PC-3 (cell line): ENCODE data around the gene PLEKHM3. TPM values are rescaled to one million over a fixed set of nuclear protein-coding genes. Genes with fewer than 3 reads are reported as not detected.

Source experiments
- ATAC-seq: fragments of 200-7000 bp; cut with Tn5 transposase; 2 replicates; pipeline ENCODE4 v1.9.1; 2020; ENCODE audit warnings: mild to moderate bottlenecking, moderate library complexity
- BruUV-seq: library from RNA; stranded (reverse); fragments of 400-500 nt; replicated peaks from 2 replicates; lab custom pipeline; 2021; lab: Mats Ljungman, UMichigan
- CTCF ChIA-PET: fragments of 300-600 bp; sonication (Branson Sonifier 250); formaldehyde crosslinking; loops from one replicate; lab custom pipeline; 2022; ENCODE audit warnings: antibody characterized with exemption; lab: Charles Lee
- POLR2A ChIA-PET: fragments of 300-600 bp; sonication (Branson Sonifier 250); formaldehyde crosslinking; loops from one replicate; lab custom pipeline; 2022; ENCODE audit warnings: antibody characterized with exemption; ENCODE audit not compliant: unreplicated experiment; lab: Charles Lee
- DNase-seq: peaks from one replicate; pipeline ENCODE4 v3.0.0-alpha.2; 2015
- H2AFZ ChIP-seq: fragments of 300-600 bp; sonication (generic); 2 replicates; pipeline ENCODE4 v1.6.0; 2016; ENCODE audit warnings: antibody characterized with exemption, low read length
- H3F3A ChIP-seq: fragments of 300-600 bp; sonication (generic); one replicate; pipeline ENCODE4 v1.6.0; 2017; ENCODE audit warnings: antibody characterized with exemption, low read length, control low read depth, mild to moderate bottlenecking; ENCODE audit not compliant: unreplicated experiment
- H3K27ac ChIP-seq: fragments of 300-600 bp; sonication (generic); 2 replicates; pipeline ENCODE4 v1.5.1; 2016; ENCODE audit warnings: mild to moderate bottlenecking, low read length
- H3K27me3 ChIP-seq: fragments of 300-600 bp; sonication (generic); 2 replicates; pipeline ENCODE4 v1.6.1; 2016; ENCODE audit warnings: low read length, mixed read lengths
- H3K36me3 ChIP-seq: fragments of 300-600 bp; sonication (generic); 2 replicates; pipeline ENCODE4 v1.6.1; 2016; ENCODE audit warnings: low read depth, mixed run types, low read length, mixed read lengths
- H3K4me1 ChIP-seq: fragments of 300-600 bp; sonication (generic); 2 replicates; pipeline ENCODE4 v1.5.1; 2016; ENCODE audit warnings: low read length; ENCODE audit not compliant: insufficient read depth
- H3K4me2 ChIP-seq: fragments of 300-600 bp; sonication (generic); 2 replicates; pipeline ENCODE4 v1.6.0; 2016; ENCODE audit warnings: low read length
- H3K4me3 ChIP-seq: fragments of 300-600 bp; sonication (generic); 2 replicates; pipeline ENCODE4 v1.5.1; 2016; ENCODE audit warnings: mild to moderate bottlenecking, low read length, mixed read lengths
- H3K79me2 ChIP-seq: fragments of 300-600 bp; sonication (generic); 2 replicates; pipeline ENCODE4 v1.6.1; 2017; ENCODE audit warnings: low read length, mixed read lengths
- H3K9ac ChIP-seq: fragments of 300-600 bp; sonication (generic); 2 replicates; pipeline ENCODE4 v1.6.0; 2016; ENCODE audit warnings: mild to moderate bottlenecking, low read length
- H3K9me2 ChIP-seq: fragments of 300-600 bp; sonication (generic); replicated peaks from 2 replicates; pipeline ENCODE4 v1.6.1; 2016; ENCODE audit warnings: mixed run types, low read length, mixed read lengths
- H3K9me3 ChIP-seq: fragments of 300-600 bp; sonication (generic); 2 replicates; pipeline ENCODE4 v1.6.1; 2016; ENCODE audit warnings: low read length, mixed read lengths
- H4K20me1 ChIP-seq: fragments of 300-600 bp; sonication (generic); 2 replicates; pipeline ENCODE4 v1.6.1; 2016; ENCODE audit warnings: low read length, mixed read lengths
- CTCF ChIP-seq: fragments of 300-600 bp; sonication (generic); conservative IDR thresholded peaks from 2 replicates; pipeline ENCODE4 v1.5.1; 2017; ENCODE audit warnings: antibody characterized with exemption, low read depth, mild to moderate bottlenecking, low read length
- EZH2 ChIP-seq: fragments of 300-600 bp; sonication (generic); IDR thresholded peaks from one replicate; pipeline ENCODE4 v1.6.1; 2017; ENCODE audit warnings: antibody characterized with exemption, mild to moderate bottlenecking, low read length; ENCODE audit not compliant: unreplicated experiment
- EZH2phosphoT487 ChIP-seq: fragments of 300-600 bp; sonication (generic); IDR thresholded peaks from 2 replicates; pipeline ENCODE4 v1.6.1; 2018; ENCODE audit warnings: mild to moderate bottlenecking, antibody characterized with exemption, low read length, borderline replicate concordance
- intact Hi-C: fragments of 100-400 bp; cut with micrococcal nuclease; formaldehyde crosslinking; loops from 2 replicates; pipeline ENCODE4 v1.9.0; 2023
- total RNA-seq: library from RNA; depleted of rRNA; stranded (reverse); fragments of >200 nt; gene quantifications from 2 replicates; pipeline ENCODE4 v1.2.3, GENCODE V29; 2014

PLEKHM3 gene
- total RNA-seq, 1 experiment from 2014 or later, result 5.9 TPM

DNA sequence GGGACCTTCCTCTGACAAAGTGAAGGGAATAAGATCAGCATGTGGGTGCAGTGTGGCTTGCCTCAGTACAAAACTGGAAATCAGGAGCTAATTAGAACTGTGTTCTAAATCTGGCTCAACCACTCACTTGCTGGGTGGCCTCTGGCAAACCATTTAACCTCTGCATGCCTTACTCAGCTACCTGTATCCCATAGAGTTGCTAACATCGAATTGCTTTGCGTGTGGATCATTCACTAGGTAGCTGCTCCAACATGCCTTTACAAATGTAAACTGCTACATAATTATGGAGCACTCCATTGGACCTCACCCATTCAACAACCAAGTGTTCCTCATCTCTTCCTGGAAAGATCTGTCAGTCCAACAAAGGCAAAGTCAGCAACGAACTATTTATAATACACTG is 19.0 kb downstream of the PLEKHM3 start:
- DNase-seq (no peak), ATAC-seq (no peak)
- no peaks in the 10 kb centered on the region for H3K9me2 ChIP-seq
- no peaks in the 10 kb centered on the region for H3K4me1 ChIP-seq
- ChIA-PET POLR2A (no interaction called here), CTCF (no interaction called here)
- H3K36me3 ChIP-seq, result no peaks in the 10 kb centered on the region
- TF ChIP-seq EZH2phosphoT487, result no peak
- TF ChIP-seq EZH2, result no peak
- TF ChIP-seq CTCF, result no peak
- H4K20me1 ChIP-seq, result no peaks in the 10 kb centered on the region
- H3K27me3 ChIP-seq, result no peaks in the 10 kb centered on the region
- intact Hi-C loops, result no loop called here
- H2AFZ ChIP-seq, result no peak overlapping the region
- no peaks in the 10 kb centered on the region for H3K79me2 ChIP-seq
- H3F3A ChIP-seq, result no peaks in the 10 kb centered on the region
- BruUV-seq, result no TSS peak
- H3K27ac ChIP-seq, result no peak overlapping the region
- H3K4me3 ChIP-seq, result no peak overlapping the region
- H3K4me2 ChIP-seq, result no peak overlapping the region
- no peak overlapping the region for H3K9ac ChIP-seq
- H3K9me3 ChIP-seq, result no peaks in the 10 kb centered on the region

DNA sequence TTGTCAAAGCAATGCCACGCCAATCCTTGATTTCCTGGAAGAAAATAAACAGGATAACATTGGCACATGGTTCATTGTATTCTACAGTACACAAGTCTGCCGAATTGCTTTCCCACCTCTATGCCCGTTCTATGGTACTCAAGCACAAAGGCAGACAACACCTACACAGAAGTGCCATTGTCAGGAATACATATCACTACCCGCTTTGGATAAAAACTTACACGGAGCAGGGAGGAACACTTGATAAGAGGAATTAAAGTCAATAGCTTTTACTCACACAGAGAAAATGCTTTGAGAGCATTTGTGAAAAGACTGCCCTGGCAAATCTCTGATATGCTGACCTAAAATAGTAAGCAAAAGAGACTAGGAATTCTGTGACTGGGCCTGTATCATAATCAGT is 23.4 kb downstream of the PLEKHM3 start:
- no peaks in the 10 kb centered on the region for H3K9me2 ChIP-seq
- CTCF ChIA-PET, result no interaction called here
- H2AFZ ChIP-seq, result no peak overlapping the region
- no peaks in the 10 kb centered on the region for H3K9me3 ChIP-seq
- no peaks in the 10 kb centered on the region for H4K20me1 ChIP-seq
- H3K27ac ChIP-seq, result no peak overlapping the region
- H3K79me2 ChIP-seq, result no peaks in the 10 kb centered on the region
- POLR2A ChIA-PET, result no interaction called here
- BruUV-seq, result no TSS peak
- H3K4me3 ChIP-seq, result no peak overlapping the region
- no peak overlapping the region for H3K9ac ChIP-seq
- DNase-seq, result no peak
- no peak for TF ChIP-seq CTCF
- TF ChIP-seq EZH2phosphoT487, result no peak
- TF ChIP-seq EZH2, result no peak
- no peaks in the 10 kb centered on the region for H3K36me3 ChIP-seq
- H3K27me3 ChIP-seq, result no peaks in the 10 kb centered on the region
- no peaks in the 10 kb centered on the region for H3F3A ChIP-seq
- intact Hi-C loops, result no loop called here
- no peaks in the 10 kb centered on the region for H3K4me1 ChIP-seq
- no peak for ATAC-seq
- no peak overlapping the region for H3K4me2 ChIP-seq

- no peaks in the 10 kb centered on the region for H3K9me2 ChIP-seq
- ATAC-seq (peak; percentile 42; the same call in 1 of the 2 replicates), DNase-seq (peak; percentile 13)
- H3F3A ChIP-seq, result no peaks in the 10 kb centered on the region
- H3K9ac ChIP-seq, result no peak overlapping the region
- TF ChIP-seq EZH2phosphoT487 (no peak), EZH2 (no peak), CTCF (no peak)
- POLR2A ChIA-PET, result interaction anchor here (0.6 kb wide), 1 partner anchor 245 kb away, joined by 10 read pairs; no protein-coding TSS in a partner anchor
- H2AFZ ChIP-seq, result no peak overlapping the region
- no peak overlapping the region for H3K27ac ChIP-seq
- H3K79me2 ChIP-seq, result no peaks in the 10 kb centered on the region
- CTCF ChIA-PET, result interaction anchor here (0.6 kb wide), 1 partner anchor 63 kb away, joined by 3 read pairs; no protein-coding TSS in a partner anchor
- no peaks in the 10 kb centered on the region for H3K36me3 ChIP-seq
- BruUV-seq, result no TSS peak
- H3K4me1 ChIP-seq, result no peaks in the 10 kb centered on the region
- no peaks in the 10 kb centered on the region for H3K9me3 ChIP-seq
- no peaks in the 10 kb centered on the region for H4K20me1 ChIP-seq
- H3K4me2 ChIP-seq, result no peak overlapping the region
- no peak overlapping the region for H3K4me3 ChIP-seq
- H3K27me3 ChIP-seq, result no peaks in the 10 kb centered on the region
- intact Hi-C loops, result no loop called here
Observed at GRCh38 chr2:208000701-208001395, 24.5 kb downstream of the PLEKHM3 start.
